NOMO-1 treated with DMSO at 0.1 percent for 48 hours (cell line): ENCODE results near the gene SNX33.
A peak's percentile ranks its signal among the peaks of the same experiment; 100 is the strongest.
"Not testable (repeated sequence)": the region's sequence is repeated elsewhere in the genome, so short reads cannot be mapped to it uniquely, and the experiment has no call there.

Experiments
- DNase-seq: peaks from one replicate; lab custom pipeline; 2025; ENCODE audit not compliant: unreplicated experiment; lab: John Stamatoyannopoulos, UW

SNX33 gene

GRCh38 chr15:75647370-75648155 lies at the start of gene SNX33:
SNX33 (plus strand) TSS chr15:75647912; CDS start chr15:75649103, 1,191 bp downstream.
- peak; percentile 54 for DNase-seq

DNA sequence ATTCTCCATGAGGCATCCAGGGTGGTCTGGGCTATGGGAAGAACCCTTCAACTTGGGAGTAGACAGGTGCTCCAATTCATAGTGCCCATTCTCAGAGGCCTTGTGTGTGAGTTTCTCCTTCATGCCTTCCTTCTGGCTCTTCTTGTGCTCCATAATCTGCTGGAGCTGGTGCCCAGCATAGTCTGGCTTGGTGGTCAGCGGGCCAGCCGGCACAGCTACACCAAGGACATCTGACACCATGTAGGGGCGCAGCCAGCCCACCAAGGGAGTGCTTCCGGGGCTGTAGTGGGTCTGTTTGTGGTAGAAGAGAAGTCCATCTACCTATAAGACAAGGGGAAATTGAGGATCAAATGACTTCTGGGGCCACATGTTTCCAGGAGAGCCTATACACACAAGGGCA lies 49.4 kb upstream of the SNX33 start:
- no peak for DNase-seq

DNA sequence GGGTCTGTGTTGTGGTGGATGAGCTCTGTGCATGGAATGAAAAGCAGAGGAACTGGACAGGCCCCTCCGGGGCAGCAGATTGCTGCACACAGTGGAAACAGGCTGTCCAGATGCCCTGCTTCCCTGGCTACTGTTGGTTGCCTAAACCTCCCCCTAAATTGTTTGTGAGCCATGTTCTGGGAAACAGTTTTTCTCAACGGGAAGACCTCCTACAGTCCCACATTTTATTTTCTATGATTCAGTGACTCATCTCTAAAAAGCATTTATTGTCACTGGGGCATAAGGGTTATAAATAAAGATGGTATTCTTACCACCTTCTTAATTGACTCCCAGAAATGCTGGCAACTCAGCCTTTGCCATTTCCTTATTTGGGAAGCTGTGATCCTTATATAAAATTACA lies 48.3 kb upstream of the SNX33 start:
- no peak for DNase-seq

GRCh38 chr15:75606026-75606425 lies 41.7 kb upstream of the SNX33 start:
- DNase-seq = no peak

DNA sequence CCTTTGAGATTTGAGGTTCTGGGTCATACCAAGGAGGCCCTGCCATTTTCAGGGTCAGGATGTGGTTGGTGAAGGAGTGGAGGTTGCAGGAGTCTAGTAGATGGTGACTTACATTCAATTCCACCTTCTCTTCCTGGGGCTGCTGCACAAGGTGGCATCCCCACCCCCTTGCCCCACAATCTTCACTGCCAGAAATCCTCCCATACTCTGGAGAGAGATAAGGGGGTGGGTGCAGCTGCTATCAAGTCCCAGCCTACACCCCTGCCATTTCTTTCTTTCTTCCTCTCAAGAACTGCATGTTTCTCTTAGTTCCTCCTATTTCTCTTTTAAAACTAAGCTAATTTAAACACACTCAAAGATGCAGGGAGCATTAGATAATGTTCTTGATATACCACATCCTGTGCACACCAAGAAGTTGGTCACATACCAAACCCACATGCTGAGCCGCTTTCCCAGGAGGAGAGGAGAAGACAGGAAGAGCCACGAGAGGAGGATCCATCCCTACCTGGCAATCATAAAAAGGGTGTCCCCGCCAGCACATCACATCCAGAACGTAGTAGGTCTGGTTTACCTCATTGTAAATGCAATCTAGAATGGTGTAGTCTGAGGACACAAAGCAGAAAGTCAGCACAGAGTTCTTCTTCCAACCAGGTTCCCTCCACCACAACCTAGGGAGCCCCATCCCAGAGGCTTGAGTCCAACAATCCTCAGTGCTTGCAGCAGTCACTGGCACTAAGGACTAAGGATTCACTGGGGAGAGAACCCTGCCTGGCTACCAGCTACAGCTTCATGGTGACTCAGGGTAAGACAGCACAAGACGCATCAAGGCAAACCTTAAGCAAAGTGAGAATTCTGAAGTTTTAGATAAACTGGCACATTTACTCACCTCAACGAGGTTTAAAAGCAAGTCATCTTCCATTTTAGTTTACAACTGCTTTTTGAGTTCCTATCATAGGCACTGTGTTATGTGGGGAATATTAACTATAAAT lies 40.7 kb upstream of the SNX33 start:
- DNase-seq = no peak

DNA sequence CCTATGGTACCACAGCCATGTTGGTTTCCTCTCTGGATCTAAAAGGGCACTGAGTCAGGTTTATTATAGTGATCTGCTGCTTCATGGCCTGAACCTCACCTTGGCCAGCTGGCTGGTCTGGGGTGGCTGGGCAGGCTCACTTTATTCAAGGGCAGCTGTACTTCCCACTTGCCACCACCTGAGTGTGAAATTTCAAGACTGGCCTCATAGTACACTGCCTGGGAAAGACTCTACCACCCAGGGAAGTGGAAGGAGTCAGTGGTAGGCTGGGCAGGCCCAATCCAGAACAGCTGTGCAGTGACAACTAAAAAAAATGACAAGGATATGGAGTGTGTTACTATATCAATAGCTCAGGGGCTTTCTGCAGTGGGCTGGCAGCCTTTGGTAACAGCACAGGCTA lies 30.9 kb upstream of the SNX33 start:
- no peak for DNase-seq

DNA sequence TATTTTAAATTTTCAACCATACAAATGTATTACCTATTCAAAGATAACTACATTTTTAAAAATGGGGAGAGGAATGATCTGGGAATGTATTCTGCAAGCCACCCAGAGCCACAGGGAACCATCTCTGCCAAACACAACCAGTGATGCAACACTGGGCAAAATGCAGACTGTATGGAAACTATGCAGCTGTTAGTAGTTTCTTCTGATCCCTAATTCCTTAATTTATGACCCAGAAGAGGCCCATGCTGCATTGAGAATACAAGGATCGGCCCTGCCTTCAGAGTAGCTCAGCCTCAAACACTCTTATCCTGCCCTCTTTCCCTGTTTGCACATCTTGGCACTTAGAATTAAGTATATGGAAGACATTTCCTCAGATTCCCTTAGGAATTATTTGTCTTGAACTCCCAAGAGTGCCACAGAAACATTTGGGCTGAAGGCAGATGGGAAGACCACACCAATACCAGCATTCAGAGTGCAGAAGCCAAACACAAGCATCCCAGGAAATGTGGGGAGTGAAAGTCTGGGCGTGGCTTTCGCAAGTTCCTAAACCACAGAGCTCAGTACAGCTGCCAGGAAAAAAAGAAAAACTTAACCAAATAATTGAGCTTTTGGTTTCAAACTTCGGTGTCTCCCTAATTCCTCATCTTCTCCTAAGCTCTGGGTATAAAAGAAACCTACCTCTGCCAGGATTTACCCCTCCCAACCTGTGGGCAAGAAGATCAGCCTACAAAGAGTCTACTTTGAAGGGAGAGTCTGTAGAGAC lies 27.5 kb upstream of the SNX33 start:
- no peak for DNase-seq

DNA sequence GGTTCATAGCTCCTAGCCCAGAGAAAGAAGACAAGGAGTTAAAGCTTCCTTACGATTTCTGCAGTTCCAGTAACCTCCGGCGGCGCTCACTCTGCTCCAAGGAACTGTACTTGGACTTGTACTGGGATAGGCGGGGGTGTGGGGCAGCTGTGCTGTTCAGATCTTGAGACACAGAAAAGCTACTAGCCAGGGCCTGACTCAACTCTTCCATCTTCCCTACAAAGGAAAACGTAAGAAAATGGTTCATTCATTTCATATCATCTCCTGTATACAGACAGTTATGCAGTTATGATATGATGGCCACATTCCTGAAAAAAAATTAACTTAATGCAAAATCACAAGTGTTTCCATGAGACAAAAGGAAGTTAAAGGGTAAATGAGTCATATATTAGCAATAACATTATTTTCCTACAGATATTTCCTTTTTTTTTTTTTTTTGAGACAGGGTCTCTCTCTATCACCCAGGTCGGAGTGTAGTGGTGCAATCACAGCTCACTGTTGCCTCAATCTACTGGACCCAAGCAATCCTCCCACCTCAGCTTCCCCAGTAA lies 26.8 kb upstream of the SNX33 start:
- DNase-seq = no peak

GRCh38 chr15:75622505-75622904 lies 25.2 kb upstream of the SNX33 start:
- no peak for DNase-seq

DNA sequence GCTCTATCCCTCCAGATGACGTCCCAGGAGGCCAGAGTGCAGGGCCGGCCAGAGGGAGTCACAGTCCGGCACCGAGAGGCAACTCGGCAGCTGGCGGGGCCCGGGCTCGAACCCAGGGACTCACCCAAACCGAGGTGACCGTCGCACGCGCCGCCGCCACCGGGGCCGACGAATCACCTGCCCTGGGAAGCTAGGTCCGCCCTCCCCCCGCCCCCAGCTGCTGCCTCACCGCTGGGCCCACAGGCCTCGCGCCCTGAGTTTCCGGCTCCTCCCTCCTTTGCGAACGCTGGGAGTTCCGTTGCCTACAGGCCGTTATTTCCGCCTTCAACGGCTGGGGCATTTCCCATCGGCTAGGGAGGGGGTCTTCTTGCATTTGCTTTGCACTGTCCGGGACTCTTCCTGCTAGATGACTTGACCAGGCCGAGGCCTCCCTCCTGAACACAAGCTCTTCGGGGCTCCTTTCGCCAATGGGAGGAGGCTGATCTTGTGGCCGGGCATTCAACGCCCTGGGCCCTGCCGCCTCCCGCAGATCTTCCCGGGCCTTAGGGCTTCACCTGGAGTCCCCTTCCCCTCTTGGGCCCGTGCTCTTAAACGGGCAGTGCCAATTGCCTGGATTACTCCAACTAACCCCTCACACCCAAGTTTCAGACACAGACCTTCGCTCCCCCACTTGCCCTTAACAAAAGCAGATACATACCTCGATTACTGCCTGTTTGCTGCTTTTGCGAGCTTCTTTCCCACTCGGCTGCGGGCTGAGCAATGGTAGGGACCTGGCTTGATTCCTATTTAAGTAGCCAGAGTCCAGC lies 22.0 kb upstream of the SNX33 start, which contains the start of gene SNUPN:
Gene SNUPN (minus strand): TSS at position 184 of the 806 bp plus-strand sequence. CDS start 4,674 bp downstream, outside the sequence.
- peak; percentile 93 for DNase-seq

DNA sequence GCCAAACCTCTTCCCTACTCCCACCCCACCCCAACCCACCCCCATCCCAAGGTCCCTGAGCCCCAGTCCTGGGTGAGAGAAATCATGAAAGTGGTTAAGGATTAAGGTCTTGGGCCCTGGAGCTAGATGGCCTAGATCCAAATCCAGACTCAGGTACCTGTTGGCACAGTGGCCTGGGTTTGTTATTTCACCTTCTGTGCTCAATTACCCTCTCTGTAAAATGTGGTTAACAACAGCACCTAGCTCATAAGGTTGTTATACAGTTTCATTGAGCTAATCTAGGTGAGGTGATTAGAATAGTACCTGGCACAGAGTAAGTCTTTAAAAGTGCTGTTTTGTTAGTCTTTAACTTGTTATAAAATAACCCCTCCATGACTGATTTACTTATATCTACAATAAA lies 15.8 kb upstream of the SNX33 start:
- DNase-seq = no peak

GRCh38 chr15:75633922-75634321 lies 13.8 kb upstream of the SNX33 start:
- DNase-seq = not testable (repeated sequence)

- DNase-seq = no peak
These were observed 11.7 kb upstream of the SNX33 start for GRCh38 chr15:75636026-75636425.

GRCh38 chr15:75637245-75638009 lies 10.3 kb upstream of the SNX33 start:
- DNase-seq = no peak

- DNase-seq = no peak
These were observed 8.5 kb upstream of the SNX33 start for GRCh38 chr15:75639191-75639708.

- DNase-seq = peak; percentile 98
These were observed 7.8 kb upstream of the SNX33 start, which contains the start of gene IMP3 for GRCh38 chr15:75639709-75640482. IMP3 (minus strand) TSS chr15:75640224; CDS start chr15:75640168, 56 bp downstream.

DNA sequence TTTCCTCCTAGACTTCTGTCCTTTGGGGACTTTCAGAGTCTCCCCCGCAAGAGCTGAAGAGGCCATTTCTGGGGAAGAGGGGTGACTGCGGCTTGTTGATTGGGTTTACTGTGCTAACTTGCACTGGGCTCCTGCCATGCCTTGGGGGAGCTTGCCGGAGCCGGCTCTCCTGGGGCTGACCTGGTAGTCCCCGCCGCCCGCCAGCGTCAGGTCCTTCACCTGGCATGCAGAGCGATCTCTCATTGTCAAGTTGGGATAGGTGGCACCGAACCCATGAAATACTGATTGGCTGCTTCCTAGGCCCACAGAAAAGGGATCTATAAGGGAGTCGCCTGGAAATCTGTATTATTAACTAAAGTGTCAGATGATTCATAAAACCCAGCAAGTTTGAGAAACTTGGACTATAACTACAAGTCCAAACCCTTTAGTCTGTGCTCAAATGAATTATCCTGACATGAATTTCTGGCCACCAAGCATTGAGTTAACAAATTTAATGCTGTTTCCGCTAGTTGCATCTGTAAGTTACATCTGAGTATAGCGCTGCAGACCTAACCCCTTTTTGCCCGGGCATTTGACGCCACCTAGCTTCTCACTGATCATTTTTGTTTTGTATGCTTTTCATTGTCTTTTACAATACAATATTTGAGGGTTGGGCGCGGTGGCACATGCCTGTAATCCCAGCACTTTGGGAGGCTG lies 7.1 kb upstream of the SNX33 start:
- DNase-seq = peak; percentile 68

DNA sequence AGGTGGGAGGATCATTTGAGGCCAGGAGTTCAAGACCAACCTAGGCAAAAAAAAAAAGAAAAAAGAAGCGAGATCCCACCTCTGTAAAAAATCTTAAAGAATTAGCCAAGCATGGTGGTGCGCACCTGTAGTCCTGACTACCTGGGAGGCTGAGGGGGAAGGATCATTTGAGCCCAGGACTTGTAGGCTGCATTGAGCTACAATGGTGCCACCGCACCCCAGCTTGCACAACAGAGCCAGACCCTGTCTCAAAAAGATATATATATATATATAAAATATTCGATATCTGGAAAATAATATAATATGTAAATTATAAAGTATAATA lies 6.6 kb upstream of the SNX33 start:
- no peak for DNase-seq
